BJ (cell line): ENCODE measurements around the gene KLHL35. TPM values are rescaled to one million over a fixed set of nuclear protein-coding genes. Genes with fewer than 3 reads are reported as not detected.

Source experiments
- CTCF ChIA-PET: fragments of 350-600 bp; formaldehyde crosslinking; extraction: SDS; loops from one replicate; lab custom pipeline; 2021; ENCODE audit warnings: antibody characterized with exemption, inconsistent platforms; lab: Yijun Ruan, JAX
- POLR2A ChIA-PET: fragments of 300-600 bp; sonication (Branson Sonifier 250); formaldehyde crosslinking; extraction: SDS; loops from one replicate; lab custom pipeline; 2021; ENCODE audit warnings: antibody characterized with exemption; lab: Charles Lee
- DNase-seq: peaks from one replicate; pipeline ENCODE4 v3.0.0-alpha.2; 2011; ENCODE audit warnings: low read depth
- H3K27me3 ChIP-seq: 2 replicates; pipeline ENCODE4 v1.6.0; 2011; ENCODE audit warnings: low read length; ENCODE audit not compliant: control insufficient read depth, insufficient read depth
- H3K36me3 ChIP-seq: 2 replicates; pipeline ENCODE4 v1.5.1; 2011; ENCODE audit warnings: low read length; ENCODE audit not compliant: control insufficient read depth, insufficient read depth
- H3K4me3 ChIP-seq: 2 replicates; pipeline ENCODE4 v1.5.1; 2011; ENCODE audit warnings: low read depth, mild to moderate bottlenecking, control low read depth, low read length
- polyA plus RNA-seq: library from polyadenylated mRNA; depleted of rRNA; stranded (reverse); fragments of >200 nt; gene quantifications from 2 replicates; pipeline ENCODE4 v1.2.3, GENCODE V29; 2011
- TF ChIP-seq, protein P1 (sequence below): IDR thresholded peaks from 2 replicates; pipeline ENCODE4 v1.5.1; 2011; ENCODE audit warnings: low read depth, mild to moderate bottlenecking, control low read depth, inconsistent platforms, low read length, moderate library complexity; ENCODE audit not compliant: insufficient read depth

Gene KLHL35
- polyA plus RNA-seq, 1 experiment: 3.1 TPM

DNA sequence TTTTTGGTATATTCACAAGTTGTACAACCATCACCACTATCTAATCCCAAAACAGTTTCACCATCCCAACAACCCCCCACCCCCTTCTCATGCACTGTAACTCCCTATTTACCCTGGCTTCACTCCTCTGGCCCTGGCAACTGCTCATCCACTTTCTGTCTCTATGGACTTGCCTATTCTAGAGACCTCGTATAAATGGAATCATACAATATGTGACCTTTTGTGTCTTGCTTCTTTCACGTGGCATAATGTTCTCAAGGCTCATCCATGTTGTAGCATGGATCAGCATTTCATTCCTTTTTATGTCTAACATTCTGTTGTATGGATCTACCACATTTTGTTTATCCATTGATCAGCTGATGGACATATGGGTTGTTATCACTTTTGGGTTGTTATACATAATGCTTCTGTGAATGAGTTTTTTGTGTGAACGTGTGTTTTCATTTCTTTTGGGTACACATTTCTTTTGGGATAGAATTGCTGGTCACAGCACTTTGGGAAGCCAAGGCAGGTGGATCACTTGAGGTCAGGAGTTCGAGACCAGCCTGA lies 46.7 kb upstream of the KLHL35 start:
- Histone ChIP-seq H3K27me3 (no peaks in the 10 kb centered on the region), H3K4me3 (no peak overlapping the region), H3K36me3 (no peaks in the 10 kb centered on the region; the same call in 1 of the 2 replicates)
- POLR2A ChIA-PET: no interaction called here
- CTCF ChIA-PET: no interaction called here
- DNase-seq: no peak
- TF ChIP-seq, protein P1, sequence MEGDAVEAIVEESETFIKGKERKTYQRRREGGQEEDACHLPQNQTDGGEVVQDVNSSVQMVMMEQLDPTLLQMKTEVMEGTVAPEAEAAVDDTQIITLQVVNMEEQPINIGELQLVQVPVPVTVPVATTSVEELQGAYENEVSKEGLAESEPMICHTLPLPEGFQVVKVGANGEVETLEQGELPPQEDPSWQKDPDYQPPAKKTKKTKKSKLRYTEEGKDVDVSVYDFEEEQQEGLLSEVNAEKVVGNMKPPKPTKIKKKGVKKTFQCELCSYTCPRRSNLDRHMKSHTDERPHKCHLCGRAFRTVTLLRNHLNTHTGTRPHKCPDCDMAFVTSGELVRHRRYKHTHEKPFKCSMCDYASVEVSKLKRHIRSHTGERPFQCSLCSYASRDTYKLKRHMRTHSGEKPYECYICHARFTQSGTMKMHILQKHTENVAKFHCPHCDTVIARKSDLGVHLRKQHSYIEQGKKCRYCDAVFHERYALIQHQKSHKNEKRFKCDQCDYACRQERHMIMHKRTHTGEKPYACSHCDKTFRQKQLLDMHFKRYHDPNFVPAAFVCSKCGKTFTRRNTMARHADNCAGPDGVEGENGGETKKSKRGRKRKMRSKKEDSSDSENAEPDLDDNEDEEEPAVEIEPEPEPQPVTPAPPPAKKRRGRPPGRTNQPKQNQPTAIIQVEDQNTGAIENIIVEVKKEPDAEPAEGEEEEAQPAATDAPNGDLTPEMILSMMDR: no peak

DNA sequence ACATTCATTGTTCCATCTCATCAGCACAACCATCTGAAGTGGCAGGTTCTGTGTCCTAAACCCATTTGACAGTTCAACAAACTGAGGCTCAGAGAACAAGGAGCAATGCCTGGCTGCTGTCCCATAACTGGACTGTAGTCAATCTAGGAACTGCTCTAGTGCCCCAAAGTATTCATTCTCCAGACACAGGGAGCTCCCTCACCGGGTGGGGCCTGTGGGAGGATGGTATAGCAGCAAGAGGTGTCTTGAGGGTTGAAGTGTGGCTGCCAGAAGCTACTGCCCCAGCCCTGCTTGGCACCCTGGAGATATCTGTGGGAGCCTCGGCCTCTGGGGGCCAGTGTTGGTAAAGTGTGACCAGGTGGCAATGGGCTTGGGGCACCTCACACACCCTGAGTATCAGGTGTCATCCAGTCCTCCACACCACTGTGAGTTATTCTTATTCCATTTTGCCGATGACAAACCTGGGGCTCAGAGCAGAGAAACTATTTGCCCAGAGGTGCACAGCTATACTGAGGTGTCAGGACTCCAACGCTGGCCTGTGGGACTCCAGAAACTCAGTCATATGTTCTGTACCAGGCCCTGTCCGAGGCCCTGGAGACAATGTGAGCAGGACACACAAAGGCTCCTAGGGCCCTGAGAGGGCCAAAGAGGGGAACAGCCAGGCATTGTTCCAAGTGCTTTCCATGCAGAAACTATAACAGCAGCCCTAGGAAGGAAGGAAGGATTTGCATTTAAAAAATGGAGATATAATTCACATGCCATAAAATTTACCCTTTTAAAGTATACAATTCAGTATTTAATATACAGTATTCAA lies 46.0 kb upstream of the KLHL35 start:
- TF ChIP-seq, protein P1: no peak
- Histone ChIP-seq H3K36me3 (no peaks in the 10 kb centered on the region; the same call in 1 of the 2 replicates), H3K4me3 (no peak overlapping the region), H3K27me3 (no peaks in the 10 kb centered on the region)
- ChIA-PET POLR2A (no interaction called here), CTCF (interaction anchor here (0.7 kb wide), 1 partner anchor 34 kb away, joined by 3 read pairs; no protein-coding TSS in a partner anchor)
- no peak for DNase-seq

DNA sequence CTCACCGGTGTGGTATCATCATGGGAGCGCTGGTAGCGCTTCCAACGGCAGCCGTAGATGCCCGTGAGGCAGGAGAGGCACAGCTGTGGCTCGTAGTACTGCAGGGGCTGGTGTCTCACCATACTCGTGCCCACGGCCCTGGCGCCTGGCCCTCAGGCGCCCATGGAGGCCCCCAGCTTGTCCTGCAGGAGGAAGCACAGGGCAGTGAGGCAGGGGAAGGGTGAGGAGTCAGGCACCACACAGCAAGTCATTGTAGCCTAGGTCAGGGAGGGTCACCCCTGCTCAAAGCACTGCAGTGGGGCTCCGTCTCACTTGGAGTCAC lies 44.6 kb upstream of the KLHL35 start:
- H3K4me3 ChIP-seq: no peak overlapping the region
- POLR2A ChIA-PET: no interaction called here

DNA sequence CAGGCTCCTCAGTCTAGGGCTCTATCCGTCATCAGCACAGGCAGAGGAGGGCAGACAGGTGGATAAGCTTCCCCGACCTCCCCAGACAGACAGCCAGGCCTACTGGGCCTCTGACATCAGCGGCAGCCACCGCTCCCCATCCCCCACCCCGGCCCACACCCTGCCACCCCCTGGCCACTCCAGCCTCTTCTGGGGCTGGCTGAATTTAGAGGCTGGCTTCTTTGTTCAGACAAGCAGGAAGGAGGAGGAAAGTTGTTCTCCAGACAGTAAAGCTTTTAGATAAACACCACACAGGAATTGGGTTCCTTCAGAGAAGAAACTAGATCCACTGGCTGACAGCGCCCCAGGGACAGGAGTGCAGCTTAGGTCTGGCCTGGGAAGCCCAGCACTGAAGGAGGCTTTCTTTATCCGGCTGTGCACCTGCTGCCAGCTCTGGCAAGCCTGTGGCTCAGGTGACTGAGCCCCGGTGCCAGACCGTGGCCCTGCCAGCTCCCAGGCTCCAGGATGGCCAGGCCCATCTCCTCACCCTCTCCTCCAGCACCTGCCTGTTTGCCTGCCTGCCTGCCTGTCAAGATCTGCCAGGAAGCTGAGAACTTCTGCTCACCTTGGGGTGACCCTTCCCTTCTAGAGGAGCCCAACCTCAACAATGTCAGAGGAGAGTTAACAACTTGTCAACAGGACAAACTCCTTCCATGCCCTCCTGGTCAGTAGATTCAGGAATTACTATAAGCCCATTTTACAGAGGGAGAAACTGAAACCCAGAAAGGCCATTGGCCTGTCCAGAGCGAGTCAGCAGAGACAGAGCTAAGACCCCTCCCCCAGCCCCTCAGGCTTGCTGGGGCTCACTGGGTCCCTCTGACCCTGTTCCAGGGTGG lies 44.0 kb upstream of the KLHL35 start:
- H3K27me3 ChIP-seq: no peaks in the 10 kb centered on the region
- H3K4me3 ChIP-seq: no peak overlapping the region
- POLR2A ChIA-PET: interaction anchor here (0.5 to 0.6 kb wide), 2 partner anchors 12 to 169 kb away, joined by 3 to 4 read pairs; no protein-coding TSS in a partner anchor
- DNase-seq: no peak
- TF ChIP-seq, protein P1: no peak
- H3K36me3 ChIP-seq: no peaks in the 10 kb centered on the region; the same call in 1 of the 2 replicates
- CTCF ChIA-PET: interaction anchor here (0.6 to 1.5 kb wide), 3 partner anchors 14 to 56 kb away, joined by 3 to 4 read pairs (median 4); no protein-coding TSS in a partner anchor

More for the DNA sequence above, 44.6 kb upstream of the KLHL35 start:
- TF ChIP-seq, protein P1: no peak
- Histone ChIP-seq H3K36me3 (no peaks in the 10 kb centered on the region; the same call in 1 of the 2 replicates), H3K27me3 (no peaks in the 10 kb centered on the region)
- CTCF ChIA-PET: no interaction called here
- DNase-seq: no peak
